ENCODE measurements around the gene SLC2A6. TPM values are rescaled to one million over a fixed set of nuclear protein-coding genes. Genes with fewer than 3 reads are reported as not detected.

SLC2A6 gene
- 0.92 TPM for total RNA-seq

- DNase-seq: peak; percentile 89
These were observed at the start of gene SLC2A6 for GRCh38 chr9:133478851-133479711. Gene SLC2A6, minus strand, starts transcription at chr9:133479099. Its CDS starts 40 bp downstream, at chr9:133479059.

GRCh38 chr9:133528001-133528875 lies 49.3 kb upstream of the SLC2A6 start:
- DNase-seq: peak; percentile 69

- peak; percentile 91 for DNase-seq
These were observed 48.6 kb upstream of the SLC2A6 start for GRCh38 chr9:133527444-133527920.

- no peak for DNase-seq
These were observed 47.9 kb upstream of the SLC2A6 start for GRCh38 chr9:133526721-133527321.

- peak; percentile 47 for DNase-seq
These were observed 46.8 kb upstream of the SLC2A6 start for GRCh38 chr9:133525677-133526076.

GRCh38 chr9:133524679-133525228 lies 45.9 kb upstream of the SLC2A6 start, which contains the start of gene MYMK:
Gene MYMK, minus strand, starts transcription at chr9:133524959. Its CDS starts 115 bp downstream, at chr9:133524844.
- peak; percentile 83 for DNase-seq

- no peak for DNase-seq
These were observed 45.2 kb upstream of the SLC2A6 start for GRCh38 chr9:133524146-133524545.

- peak; percentile 53 for DNase-seq
These were observed 44.2 kb upstream of the SLC2A6 start for GRCh38 chr9:133523106-133523505.

- peak; percentile 92 for DNase-seq
These were observed 43.4 kb upstream of the SLC2A6 start for GRCh38 chr9:133522073-133522910.

- no peak for DNase-seq
These were observed 42.5 kb upstream of the SLC2A6 start for GRCh38 chr9:133521122-133522072.

- no peak for DNase-seq
These were observed 41.4 kb upstream of the SLC2A6 start for GRCh38 chr9:133520121-133520835.

GRCh38 chr9:133519693-133520092 lies 40.8 kb upstream of the SLC2A6 start:
- DNase-seq: no peak

GRCh38 chr9:133518706-133519449 lies 40.0 kb upstream of the SLC2A6 start:
- DNase-seq: no peak

GRCh38 chr9:133518200-133518599 lies 39.3 kb upstream of the SLC2A6 start:
- no peak for DNase-seq

GRCh38 chr9:133517711-133518110 lies 38.8 kb upstream of the SLC2A6 start:
- no peak for DNase-seq

GRCh38 chr9:133516961-133517350 lies 38.1 kb upstream of the SLC2A6 start:
- no peak for DNase-seq

- no peak for DNase-seq
These were observed 37.5 kb upstream of the SLC2A6 start for GRCh38 chr9:133516256-133516960.
